ENCODE results near the gene LIPC.

The LIPC gene

GRCh38 chr15:58541410-58542087 lies 109.8 kb downstream of the LIPC start:
- Histone ChIP-seq H3K4me2 (no peak overlapping the region), H3K4me1 (ENCODE audit: low read depth, poor library complexity, severe bottlenecking) (no peaks in the 10 kb centered on the region), H3K9ac (no peak overlapping the region), H3K79me2 (ENCODE audit: insufficient read depth, low read depth) (no peaks in the 10 kb centered on the region), H3K36me3 (ENCODE audit: insufficient read depth) (no peaks in the 10 kb centered on the region), H3K27me3 (ENCODE audit: insufficient read depth, low read depth) (no peaks in the 10 kb centered on the region; the same call in 1 of the 2 replicates), H3K27ac (no peak overlapping the region), H3K4me3 (IDR thresholded peaks at IDR 0.05; ENCODE audit: insufficient read depth, low read depth, low read length) (no peak overlapping the region), H4K20me1 (ENCODE audit: insufficient read depth) (no peaks in the 10 kb centered on the region), H2AFZ (ENCODE audit: low read depth) (no peak overlapping the region)
- no peak for TF ChIP-seq CTCF (conservative IDR thresholded peaks at IDR 0.05; ENCODE audit: low read depth, low read length)

GRCh38 chr15:58543664-58544335 lies 112.0 kb downstream of the LIPC start:
- Histone ChIP-seq H3K4me1 (ENCODE audit: low read depth, poor library complexity, severe bottlenecking) (no peaks in the 10 kb centered on the region), H3K4me2 (no peak overlapping the region)

GRCh38 chr15:58544756-58545155 lies 113.0 kb downstream of the LIPC start:
- Histone ChIP-seq H3K27me3 (ENCODE audit: insufficient read depth, low read depth) (no peaks in the 10 kb centered on the region; the same call in 1 of the 2 replicates), H3K4me1 (ENCODE audit: low read depth, poor library complexity, severe bottlenecking) (no peaks in the 10 kb centered on the region), H3K36me3 (ENCODE audit: insufficient read depth) (no peaks in the 10 kb centered on the region), H3K4me2 (no peak overlapping the region), H3K79me2 (ENCODE audit: insufficient read depth, low read depth) (no peaks in the 10 kb centered on the region), H4K20me1 (ENCODE audit: insufficient read depth) (no peaks in the 10 kb centered on the region), H3K9ac (no peak overlapping the region), H3K27ac (no peak overlapping the region), H2AFZ (ENCODE audit: low read depth) (no peak overlapping the region), H3K4me3 (IDR thresholded peaks at IDR 0.05; ENCODE audit: insufficient read depth, low read depth, low read length) (no peak overlapping the region)
- no peak for TF ChIP-seq CTCF (conservative IDR thresholded peaks at IDR 0.05; ENCODE audit: low read depth, low read length)

More at GRCh38 chr15:58543664-58544335, 112.0 kb downstream of the LIPC start:
- Histone ChIP-seq H3K27me3 (ENCODE audit: insufficient read depth, low read depth) (no peaks in the 10 kb centered on the region; the same call in 1 of the 2 replicates), H3K27ac (no peak overlapping the region), H4K20me1 (ENCODE audit: insufficient read depth) (no peaks in the 10 kb centered on the region), H3K9ac (no peak overlapping the region), H3K4me3 (IDR thresholded peaks at IDR 0.05; ENCODE audit: insufficient read depth, low read depth, low read length) (no peak overlapping the region), H3K36me3 (ENCODE audit: insufficient read depth) (no peaks in the 10 kb centered on the region), H2AFZ (ENCODE audit: low read depth) (no peak overlapping the region), H3K79me2 (ENCODE audit: insufficient read depth, low read depth) (no peaks in the 10 kb centered on the region)
- no peak for TF ChIP-seq CTCF (conservative IDR thresholded peaks at IDR 0.05; ENCODE audit: low read depth, low read length)

- TF ChIP-seq CTCF (conservative IDR thresholded peaks at IDR 0.05; ENCODE audit: low read depth, low read length) = no peak
- Histone ChIP-seq H3K79me2 (ENCODE audit: insufficient read depth, low read depth) (no peaks in the 10 kb centered on the region), H3K9ac (no peak overlapping the region), H4K20me1 (ENCODE audit: insufficient read depth) (no peaks in the 10 kb centered on the region), H3K4me2 (no peak overlapping the region), H3K4me3 (IDR thresholded peaks at IDR 0.05; ENCODE audit: insufficient read depth, low read depth, low read length) (no peak overlapping the region), H3K36me3 (ENCODE audit: insufficient read depth) (no peaks in the 10 kb centered on the region), H3K4me1 (ENCODE audit: low read depth, poor library complexity, severe bottlenecking) (no peaks in the 10 kb centered on the region), H2AFZ (ENCODE audit: low read depth) (no peak overlapping the region), H3K27ac (no peak overlapping the region), H3K27me3 (ENCODE audit: insufficient read depth, low read depth) (no peaks in the 10 kb centered on the region; the same call in 1 of the 2 replicates)
Observed at GRCh38 chr15:58545307-58546065, 113.7 kb downstream of the LIPC start.
